Measurements from ENCODE around the gene NTS. TPM values are rescaled to one million over a fixed set of nuclear protein-coding genes. Genes with fewer than 3 reads are reported as not detected.

The NTS gene
- total RNA-seq, 1 experiment from 2014 or later: not detected

- DNase-seq: peak in 1 of 2 experiments; percentile 68
- H3K36me3 ChIP-seq: no peaks in the 10 kb centered on the region
- no peaks in the 10 kb centered on the region; the same call in 1 of the 2 replicates for H3K4me1 ChIP-seq
- H3K27me3 ChIP-seq: no peaks in the 10 kb centered on the region
- no peak overlapping the region for H3K27ac ChIP-seq
- H3K4me3 ChIP-seq: no peak overlapping the region
- no peaks in the 10 kb centered on the region for H3K9me3 ChIP-seq (replicated peaks)
These were observed 6.9 kb upstream of the NTS start for GRCh38 chr12:85866986-85867776.

GRCh38 chr12:85872497-85873091, 1.5 kb upstream of the NTS start:
- H3K9me3 ChIP-seq (replicated peaks): no peaks in the 10 kb centered on the region
- H3K27ac ChIP-seq: no peak overlapping the region
- DNase-seq: peak in 1 of 2 experiments; percentile 70
- no peaks in the 10 kb centered on the region; the same call in 1 of the 2 replicates for H3K4me1 ChIP-seq
- no peak overlapping the region for H3K4me3 ChIP-seq
- H3K36me3 ChIP-seq: no peaks in the 10 kb centered on the region
- H3K27me3 ChIP-seq: no peaks in the 10 kb centered on the region

- Histone ChIP-seq H3K4me3 (no peak overlapping the region), H3K36me3 (no peaks in the 10 kb centered on the region)
- DNase-seq: no peak
These were observed 3.4 kb downstream of the NTS start for GRCh38 chr12:85877459-85877858.

GRCh38 chr12:85883763-85884162, 9.7 kb downstream of the NTS start:
- DNase-seq: no peak
- Histone ChIP-seq H3K9me3 (replicated peaks) (no peaks in the 10 kb centered on the region), H3K4me1 (no peaks in the 10 kb centered on the region), H3K36me3 (no peaks in the 10 kb centered on the region), H3K27me3 (no peaks in the 10 kb centered on the region), H3K27ac (no peak overlapping the region), H3K4me3 (no peak overlapping the region)

More at GRCh38 chr12:85877459-85877858, 3.4 kb downstream of the NTS start:
- no peak overlapping the region for H3K27ac ChIP-seq
- no peaks in the 10 kb centered on the region for H3K9me3 ChIP-seq (replicated peaks)
- no peaks in the 10 kb centered on the region for H3K4me1 ChIP-seq
- no peaks in the 10 kb centered on the region for H3K27me3 ChIP-seq

GRCh38 chr12:85894653-85895052, 20.6 kb downstream of the NTS start:
- Histone ChIP-seq H3K4me1 (no peaks in the 10 kb centered on the region), H3K36me3 (no peaks in the 10 kb centered on the region), H3K27ac (no peak overlapping the region), H3K4me3 (no peak overlapping the region), H3K9me3 (replicated peaks) (no peaks in the 10 kb centered on the region), H3K27me3 (no peaks in the 10 kb centered on the region)
- no peak for DNase-seq

GRCh38 chr12:85920324-85920947, 46.3 kb downstream of the NTS start:
- no peak overlapping the region for H3K27ac ChIP-seq
- H3K4me3 ChIP-seq: no peak overlapping the region
- H3K36me3 ChIP-seq: no peaks in the 10 kb centered on the region
- H3K4me1 ChIP-seq: no peaks in the 10 kb centered on the region
- DNase-seq: peak in 1 of 2 experiments; percentile 46
- H3K9me3 ChIP-seq (replicated peaks): no peaks in the 10 kb centered on the region
- H3K27me3 ChIP-seq: no peaks in the 10 kb centered on the region

GRCh38 chr12:85923767-85924331, 49.8 kb downstream of the NTS start:
- no peaks in the 10 kb centered on the region for H3K9me3 ChIP-seq (replicated peaks)
- no peak overlapping the region for H3K4me3 ChIP-seq
- H3K27me3 ChIP-seq: no peaks in the 10 kb centered on the region
- H3K27ac ChIP-seq: no peak overlapping the region
- DNase-seq: peak in 1 of 2 experiments; percentile 20
- no peaks in the 10 kb centered on the region for H3K36me3 ChIP-seq
- H3K4me1 ChIP-seq: no peaks in the 10 kb centered on the region

GRCh38 chr12:85927166-85927565, 53.1 kb downstream of the NTS start:
- H3K4me3 ChIP-seq: no peak overlapping the region
- no peaks in the 10 kb centered on the region for H3K27me3 ChIP-seq
- no peaks in the 10 kb centered on the region for H3K36me3 ChIP-seq
- H3K27ac ChIP-seq: no peak overlapping the region
- DNase-seq: no peak
- no peaks in the 10 kb centered on the region for H3K4me1 ChIP-seq
- H3K9me3 ChIP-seq (replicated peaks): no peaks in the 10 kb centered on the region

Other genes starting within 250 kb of the NTS start
- gene RASSF9, start 37.9 kb upstream of the NTS start, total RNA-seq (2014; rRNA removed; shearing (Covaris generic)): 0.03 and 0.10 TPM in 2 replicates

All from SJCRH30 (cell line).